Measurements from ENCODE around the gene C2orf15.

C2orf15 gene

DNA sequence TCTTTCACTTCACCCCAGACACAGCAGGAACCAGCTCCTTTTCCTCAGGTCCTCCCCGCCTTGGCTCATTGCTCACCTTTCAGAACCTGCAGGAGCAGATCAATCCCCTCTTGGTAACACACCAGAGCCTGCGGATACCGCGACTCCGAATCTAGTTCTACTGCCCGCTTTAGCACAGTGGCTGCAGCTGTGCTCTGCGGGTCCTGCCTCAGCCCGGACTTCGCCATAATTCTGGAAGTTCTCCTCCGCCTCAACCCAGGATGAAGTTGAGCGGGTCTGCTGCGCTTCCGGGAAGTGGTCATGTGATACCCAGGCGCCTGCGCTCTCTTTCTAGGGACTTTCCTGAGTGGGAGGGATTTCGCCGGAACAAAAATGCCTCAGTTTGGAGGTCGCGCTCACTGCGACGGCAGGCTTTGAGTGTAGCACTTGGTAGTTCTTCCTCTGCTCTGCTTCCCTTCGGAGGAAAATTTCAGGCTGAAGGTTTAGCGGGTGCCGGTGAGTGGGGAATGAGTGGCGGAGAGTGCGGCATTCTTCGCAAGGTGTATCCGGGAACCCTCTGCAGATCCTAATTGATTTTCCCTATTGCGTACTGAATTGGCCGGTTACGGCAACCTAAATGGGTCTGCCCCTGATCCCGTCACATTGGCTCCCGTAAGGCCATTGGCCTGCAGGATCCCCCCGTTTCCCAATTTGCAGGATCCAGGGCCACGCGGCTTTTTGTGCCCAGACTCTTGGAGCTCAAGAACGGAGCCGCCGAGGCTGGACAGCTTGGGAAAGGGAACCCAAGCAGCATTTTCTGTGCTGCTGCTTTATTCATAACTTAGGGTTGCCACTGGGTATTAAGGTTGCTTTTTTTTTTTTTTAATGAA, 39.5 kb downstream of the C2orf15 start, which contains the start of the genes MITD1 and MRPL30 (continued):
- TF ChIP-seq ZNF514 (tag by site-specific recombination; IDR thresholded peaks at IDR 0.05): no peak
- peak; percentile 82 for TF ChIP-seq ZNF664 (tag by site-specific recombination; IDR thresholded peaks at IDR 0.05)
- peak; percentile 69 for TF ChIP-seq SP2 (tag by site-specific recombination; IDR thresholded peaks at IDR 0.05)
- no peak for TF ChIP-seq HOXD13 (CRISPR knock-in tag; IDR thresholded peaks at IDR 0.05; ENCODE audit: borderline replicate concordance)
- TF ChIP-seq, protein P1, sequence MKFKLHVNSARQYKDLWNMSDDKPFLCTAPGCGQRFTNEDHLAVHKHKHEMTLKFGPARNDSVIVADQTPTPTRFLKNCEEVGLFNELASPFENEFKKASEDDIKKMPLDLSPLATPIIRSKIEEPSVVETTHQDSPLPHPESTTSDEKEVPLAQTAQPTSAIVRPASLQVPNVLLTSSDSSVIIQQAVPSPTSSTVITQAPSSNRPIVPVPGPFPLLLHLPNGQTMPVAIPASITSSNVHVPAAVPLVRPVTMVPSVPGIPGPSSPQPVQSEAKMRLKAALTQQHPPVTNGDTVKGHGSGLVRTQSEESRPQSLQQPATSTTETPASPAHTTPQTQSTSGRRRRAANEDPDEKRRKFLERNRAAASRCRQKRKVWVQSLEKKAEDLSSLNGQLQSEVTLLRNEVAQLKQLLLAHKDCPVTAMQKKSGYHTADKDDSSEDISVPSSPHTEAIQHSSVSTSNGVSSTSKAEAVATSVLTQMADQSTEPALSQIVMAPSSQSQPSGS (tag by site-specific recombination; IDR thresholded peaks at IDR 0.05; ENCODE audit: low read depth): no peak
- no peak for TF ChIP-seq ZNF248 (tag by site-specific recombination; IDR thresholded peaks at IDR 0.05)
- TF ChIP-seq IKZF3 (tag by site-specific recombination; IDR thresholded peaks at IDR 0.05): no peak; the same call in 1 of the 2 replicates
- TF ChIP-seq ZNF23 (tag by site-specific recombination; IDR thresholded peaks at IDR 0.05; ENCODE audit: borderline replicate concordance): no peak
- TF ChIP-seq KLF8 (tag by site-specific recombination; IDR thresholded peaks at IDR 0.05): peak; percentile 74; the same call in 1 of the 2 replicates
- no peak for TF ChIP-seq ZNF585B (tag by site-specific recombination; IDR thresholded peaks at IDR 0.05)
- TF ChIP-seq ZNF776 (tag by site-specific recombination; IDR thresholded peaks at IDR 0.05; ENCODE audit: borderline replicate concordance): no peak
- TF ChIP-seq ZNF561 (tag by site-specific recombination; IDR thresholded peaks at IDR 0.05; ENCODE audit: borderline replicate concordance): peak; percentile 88; the same call in 1 of the 2 replicates
- no peak for TF ChIP-seq ZNF350 (tag by site-specific recombination; IDR thresholded peaks at IDR 0.05)
- TF ChIP-seq ZNF266 (tag by site-specific recombination; IDR thresholded peaks at IDR 0.05; ENCODE audit: low read depth): no peak
- TF ChIP-seq ZNF184 (tag by site-specific recombination; IDR thresholded peaks at IDR 0.05): no peak; the same call in 1 of the 2 replicates
- TF ChIP-seq ZNF114 (tag by site-specific recombination; IDR thresholded peaks at IDR 0.05): no peak
- TF ChIP-seq, protein P2, sequence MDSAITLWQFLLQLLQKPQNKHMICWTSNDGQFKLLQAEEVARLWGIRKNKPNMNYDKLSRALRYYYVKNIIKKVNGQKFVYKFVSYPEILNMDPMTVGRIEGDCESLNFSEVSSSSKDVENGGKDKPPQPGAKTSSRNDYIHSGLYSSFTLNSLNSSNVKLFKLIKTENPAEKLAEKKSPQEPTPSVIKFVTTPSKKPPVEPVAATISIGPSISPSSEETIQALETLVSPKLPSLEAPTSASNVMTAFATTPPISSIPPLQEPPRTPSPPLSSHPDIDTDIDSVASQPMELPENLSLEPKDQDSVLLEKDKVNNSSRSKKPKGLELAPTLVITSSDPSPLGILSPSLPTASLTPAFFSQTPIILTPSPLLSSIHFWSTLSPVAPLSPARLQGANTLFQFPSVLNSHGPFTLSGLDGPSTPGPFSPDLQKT (IDR thresholded peaks at IDR 0.05; ENCODE audit: borderline replicate concordance, low read depth, low read length): no peak
- TF ChIP-seq ZNF133 (tag by site-specific recombination; IDR thresholded peaks at IDR 0.05): no peak
- TF ChIP-seq ZNF2 (tag by site-specific recombination; IDR thresholded peaks at IDR 0.05): peak; percentile 89
- TF ChIP-seq ZNF341 (tag by site-specific recombination; IDR thresholded peaks at IDR 0.05; ENCODE audit: low read depth): no peak
- TF ChIP-seq, protein P3, sequence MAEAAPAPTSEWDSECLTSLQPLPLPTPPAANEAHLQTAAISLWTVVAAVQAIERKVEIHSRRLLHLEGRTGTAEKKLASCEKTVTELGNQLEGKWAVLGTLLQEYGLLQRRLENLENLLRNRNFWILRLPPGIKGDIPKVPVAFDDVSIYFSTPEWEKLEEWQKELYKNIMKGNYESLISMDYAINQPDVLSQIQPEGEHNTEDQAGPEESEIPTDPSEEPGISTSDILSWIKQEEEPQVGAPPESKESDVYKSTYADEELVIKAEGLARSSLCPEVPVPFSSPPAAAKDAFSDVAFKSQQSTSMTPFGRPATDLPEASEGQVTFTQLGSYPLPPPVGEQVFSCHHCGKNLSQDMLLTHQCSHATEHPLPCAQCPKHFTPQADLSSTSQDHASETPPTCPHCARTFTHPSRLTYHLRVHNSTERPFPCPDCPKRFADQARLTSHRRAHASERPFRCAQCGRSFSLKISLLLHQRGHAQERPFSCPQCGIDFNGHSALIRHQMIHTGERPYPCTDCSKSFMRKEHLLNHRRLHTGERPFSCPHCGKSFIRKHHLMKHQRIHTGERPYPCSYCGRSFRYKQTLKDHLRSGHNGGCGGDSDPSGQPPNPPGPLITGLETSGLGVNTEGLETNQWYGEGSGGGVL (tag by site-specific recombination; IDR thresholded peaks at IDR 0.05): no peak
- TF ChIP-seq ZNF19 (tag by site-specific recombination; IDR thresholded peaks at IDR 0.05; ENCODE audit: low read depth): no peak
- no peak for TF ChIP-seq TCF7L2 (IDR thresholded peaks at IDR 0.05; ENCODE audit: borderline replicate concordance, low read depth, low read length)
- TF ChIP-seq, protein P4, sequence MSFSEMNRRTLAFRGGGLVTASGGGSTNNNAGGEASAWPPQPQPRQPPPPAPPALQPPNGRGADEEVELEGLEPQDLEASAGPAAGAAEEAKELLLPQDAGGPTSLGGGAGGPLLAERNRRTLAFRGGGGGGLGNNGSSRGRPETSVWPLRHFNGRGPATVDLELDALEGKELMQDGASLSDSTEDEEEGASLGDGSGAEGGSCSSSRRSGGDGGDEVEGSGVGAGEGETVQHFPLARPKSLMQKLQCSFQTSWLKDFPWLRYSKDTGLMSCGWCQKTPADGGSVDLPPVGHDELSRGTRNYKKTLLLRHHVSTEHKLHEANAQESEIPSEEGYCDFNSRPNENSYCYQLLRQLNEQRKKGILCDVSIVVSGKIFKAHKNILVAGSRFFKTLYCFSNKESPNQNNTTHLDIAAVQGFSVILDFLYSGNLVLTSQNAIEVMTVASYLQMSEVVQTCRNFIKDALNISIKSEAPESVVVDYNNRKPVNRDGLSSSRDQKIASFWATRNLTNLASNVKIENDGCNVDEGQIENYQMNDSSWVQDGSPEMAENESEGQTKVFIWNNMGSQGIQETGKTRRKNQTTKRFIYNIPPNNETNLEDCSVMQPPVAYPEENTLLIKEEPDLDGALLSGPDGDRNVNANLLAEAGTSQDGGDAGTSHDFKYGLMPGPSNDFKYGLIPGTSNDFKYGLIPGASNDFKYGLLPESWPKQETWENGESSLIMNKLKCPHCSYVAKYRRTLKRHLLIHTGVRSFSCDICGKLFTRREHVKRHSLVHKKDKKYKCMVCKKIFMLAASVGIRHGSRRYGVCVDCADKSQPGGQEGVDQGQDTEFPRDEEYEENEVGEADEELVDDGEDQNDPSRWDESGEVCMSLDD (tag by site-specific recombination; IDR thresholded peaks at IDR 0.05): 0 out of 2 replicates have a peak, but pooled peaks have one; percentile 42
- TF ChIP-seq ZNF558 (tag by site-specific recombination; IDR thresholded peaks at IDR 0.05): peak; percentile 70; the same call in 1 of the 2 replicates
- no peak for TF ChIP-seq ZNF202 (tag by site-specific recombination; IDR thresholded peaks at IDR 0.05; ENCODE audit: borderline replicate concordance)
- TF ChIP-seq ZNF121 (tag by site-specific recombination; IDR thresholded peaks at IDR 0.05): no peak
- peak; percentile 89 for TF ChIP-seq SP7 (tag by site-specific recombination; IDR thresholded peaks at IDR 0.05)
- TF ChIP-seq ZNF175 (tag by site-specific recombination; IDR thresholded peaks at IDR 0.05): no peak
- peak; percentile 66 for TF ChIP-seq ZBTB48 (tag by site-specific recombination; IDR thresholded peaks at IDR 0.05)
- TF ChIP-seq ZNF433 (tag by site-specific recombination; IDR thresholded peaks at IDR 0.05; ENCODE audit: low read depth): no peak
- TF ChIP-seq, protein P5, sequence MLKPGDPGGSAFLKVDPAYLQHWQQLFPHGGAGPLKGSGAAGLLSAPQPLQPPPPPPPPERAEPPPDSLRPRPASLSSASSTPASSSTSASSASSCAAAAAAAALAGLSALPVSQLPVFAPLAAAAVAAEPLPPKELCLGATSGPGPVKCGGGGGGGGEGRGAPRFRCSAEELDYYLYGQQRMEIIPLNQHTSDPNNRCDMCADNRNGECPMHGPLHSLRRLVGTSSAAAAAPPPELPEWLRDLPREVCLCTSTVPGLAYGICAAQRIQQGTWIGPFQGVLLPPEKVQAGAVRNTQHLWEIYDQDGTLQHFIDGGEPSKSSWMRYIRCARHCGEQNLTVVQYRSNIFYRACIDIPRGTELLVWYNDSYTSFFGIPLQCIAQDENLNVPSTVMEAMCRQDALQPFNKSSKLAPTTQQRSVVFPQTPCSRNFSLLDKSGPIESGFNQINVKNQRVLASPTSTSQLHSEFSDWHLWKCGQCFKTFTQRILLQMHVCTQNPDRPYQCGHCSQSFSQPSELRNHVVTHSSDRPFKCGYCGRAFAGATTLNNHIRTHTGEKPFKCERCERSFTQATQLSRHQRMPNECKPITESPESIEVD (tag by site-specific recombination; IDR thresholded peaks at IDR 0.05): no peak
